Measurements from ENCODE around the gene EFHC2. TPM values are rescaled to one million over a fixed set of nuclear protein-coding genes. Genes with fewer than 3 reads are reported as not detected.

Gene EFHC2
- total RNA-seq, 1 experiment from 2014 or later: 1.1 TPM

DNA sequence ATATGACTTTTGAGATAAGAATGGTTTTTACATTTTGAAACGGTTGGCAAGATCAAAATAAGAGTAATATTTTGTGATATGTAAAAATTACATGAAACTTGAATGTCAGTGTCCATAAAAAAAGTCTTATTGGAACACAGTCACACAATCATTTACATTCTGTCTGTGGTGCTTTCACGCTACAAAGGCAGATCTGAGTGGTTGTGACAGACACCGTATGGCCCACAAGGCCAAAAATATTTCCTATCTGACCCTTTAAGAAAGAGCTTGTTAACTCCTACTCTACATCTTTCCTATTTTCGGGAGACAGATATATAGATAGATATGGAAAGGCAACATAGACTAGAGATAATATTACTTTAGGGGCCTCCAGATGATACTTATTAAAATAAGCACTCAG lies 101.9 kb downstream of the EFHC2 start:
- H3K18ac ChIP-seq (ENCODE audit: insufficient read length, low read depth, low read length): no peak overlapping the region
- Mint-ChIP-seq H3K9me3 (peaks cover 59% of the 10 kb centered on the region in 2 experiments), H3K27ac (no peak overlapping the region), H3K4me3 (no peak overlapping the region), H3K36me3 (ENCODE audit: insufficient read depth in 1 of 3, low read depth in 3 of 3) (no peaks in the 10 kb centered on the region; a peak in 2 of 7 replicates), H3K27me3 (ENCODE audit: low read depth) (no peaks in the 10 kb centered on the region), H3K4me1 (peaks cover 12 to 20% of the 10 kb centered on the region in 2 experiments)
- H3K14ac ChIP-seq (ENCODE audit: insufficient read depth, low read length): no peak overlapping the region
- TF ChIP-seq, protein P1, sequence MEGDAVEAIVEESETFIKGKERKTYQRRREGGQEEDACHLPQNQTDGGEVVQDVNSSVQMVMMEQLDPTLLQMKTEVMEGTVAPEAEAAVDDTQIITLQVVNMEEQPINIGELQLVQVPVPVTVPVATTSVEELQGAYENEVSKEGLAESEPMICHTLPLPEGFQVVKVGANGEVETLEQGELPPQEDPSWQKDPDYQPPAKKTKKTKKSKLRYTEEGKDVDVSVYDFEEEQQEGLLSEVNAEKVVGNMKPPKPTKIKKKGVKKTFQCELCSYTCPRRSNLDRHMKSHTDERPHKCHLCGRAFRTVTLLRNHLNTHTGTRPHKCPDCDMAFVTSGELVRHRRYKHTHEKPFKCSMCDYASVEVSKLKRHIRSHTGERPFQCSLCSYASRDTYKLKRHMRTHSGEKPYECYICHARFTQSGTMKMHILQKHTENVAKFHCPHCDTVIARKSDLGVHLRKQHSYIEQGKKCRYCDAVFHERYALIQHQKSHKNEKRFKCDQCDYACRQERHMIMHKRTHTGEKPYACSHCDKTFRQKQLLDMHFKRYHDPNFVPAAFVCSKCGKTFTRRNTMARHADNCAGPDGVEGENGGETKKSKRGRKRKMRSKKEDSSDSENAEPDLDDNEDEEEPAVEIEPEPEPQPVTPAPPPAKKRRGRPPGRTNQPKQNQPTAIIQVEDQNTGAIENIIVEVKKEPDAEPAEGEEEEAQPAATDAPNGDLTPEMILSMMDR (conservative IDR thresholded peaks at IDR 0.05): no peak
- no peak overlapping the region for H3K27ac ChIP-seq (ENCODE audit: insufficient read length, low read depth, low read length)
- H2BK120ac ChIP-seq (ENCODE audit: low read depth, low read length, poor library complexity, severe bottlenecking): no peak overlapping the region
- no peak overlapping the region for H3K4ac ChIP-seq (ENCODE audit: low read depth, low read length)
- DNase-seq: no peak
- no peaks in the 10 kb centered on the region for H3K79me2 ChIP-seq (ENCODE audit: insufficient read depth, low read length)
- H3K23me2 ChIP-seq (ENCODE audit: insufficient read length, low read depth, low read length, poor library complexity, severe bottlenecking): no peaks in the 10 kb centered on the region
- H3K79me1 ChIP-seq (ENCODE audit: insufficient read depth, low read depth, low read length, poor library complexity, severe bottlenecking): no peaks in the 10 kb centered on the region
- no peak overlapping the region for H2BK12ac ChIP-seq (ENCODE audit: insufficient read length, low read depth, low read length)
- no peak overlapping the region for H3K23ac ChIP-seq (ENCODE audit: insufficient read length, low read depth, low read length)
- H4K5ac ChIP-seq (ENCODE audit: insufficient read length, low read depth, low read length): no peak overlapping the region
- H3K27me3 ChIP-seq (ENCODE audit: insufficient read depth, low read length): no peaks in the 10 kb centered on the region
- H3K9me3 ChIP-seq (ENCODE audit: control insufficient read depth, low read depth, low read length): peaks cover 35% of the 10 kb centered on the region
- H2BK5ac ChIP-seq (ENCODE audit: insufficient read length, low read length): no peak overlapping the region
- H4K20me1 ChIP-seq (ENCODE audit: control insufficient read depth, insufficient read depth, insufficient read length): no peaks in the 10 kb centered on the region
- no peak overlapping the region for H3K9ac ChIP-seq (ENCODE audit: extremely low read depth, insufficient read length, low read length)
- H3T11ph ChIP-seq (ENCODE audit: low read length): no peak overlapping the region
- H4K8ac ChIP-seq (replicated peaks; ENCODE audit: insufficient read length, low read depth, low read length): no peak overlapping the region
- no peak overlapping the region for H2BK20ac ChIP-seq (ENCODE audit: low read depth, low read length, poor library complexity, severe bottlenecking)
- no peak overlapping the region for H2BK15ac ChIP-seq (ENCODE audit: low read depth, low read length)
- H2AK5ac ChIP-seq (ENCODE audit: insufficient read length, low read length): no peak overlapping the region
- no CpG with 5 or more reads among the region's 4 CpGs for WGBS (ENCODE audit: extremely low coverage, insufficient read length, low lambda C conversion rate)
- H3K56ac ChIP-seq (ENCODE audit: insufficient read length, low read depth, low read length): no peak overlapping the region
- H4K91ac ChIP-seq (ENCODE audit: insufficient read length, low read depth, low read length): no peak overlapping the region
- no peaks in the 10 kb centered on the region for H3K4me1 ChIP-seq (ENCODE audit: insufficient read depth, low read length)
- no peak overlapping the region for H2AFZ ChIP-seq (ENCODE audit: low read length)
- H3K4me2 ChIP-seq (ENCODE audit: insufficient read depth, insufficient read length, low read length): no peak overlapping the region
